Stimulated activated naive CD8-positive, alpha-beta T cell treated with anti-CD3 and anti-CD28 coated beads, Interleukin-15, amount 100 ng/mL, for 72 hours (primary cell): ENCODE data around the gene ZNF862.
"Not testable (repeated sequence)": the region's sequence is repeated elsewhere in the genome, so short reads cannot be mapped to it uniquely, and the experiment has no call there.

Experiments
- ATAC-seq: fragments of 150-1000 bp; cut with Tn5 transposase; 2 replicates; pipeline ENCODE4 v1.10.0; 2021; ENCODE audit warnings: mild to moderate bottlenecking, moderate library complexity
- DNase-seq, 2 donors: peaks; one replicate each; pipeline ENCODE4 v3.0.0; 2021 to 2022
- H3K27ac Mint-ChIP-seq, 2 donors: one replicate each; pipeline ENCODE4 v1.8.0; 2022; ENCODE audit warnings: mild to moderate bottlenecking in 2 of 2, mixed read lengths in 2 of 2, moderate library complexity in 2 of 2
- H3K27me3 Mint-ChIP-seq: one replicate; pipeline ENCODE4 v1.8.0; 2022; ENCODE audit warnings: mixed read lengths
- H3K4me1 Mint-ChIP-seq: one replicate; pipeline ENCODE4 v1.8.0; 2022; ENCODE audit warnings: mild to moderate bottlenecking, mixed read lengths
- H3K4me3 Mint-ChIP-seq, 2 donors: one replicate each; pipeline ENCODE4 v1.8.0; 2022; ENCODE audit warnings: mild to moderate bottlenecking in 2 of 2, mixed read lengths in 2 of 2, moderate library complexity in 1 of 2
- H3K9me3 Mint-ChIP-seq, 2 donors: one replicate each; pipeline ENCODE4 v1.8.0; 2022; ENCODE audit warnings: mixed read lengths in 2 of 2

ZNF862 gene

DNA sequence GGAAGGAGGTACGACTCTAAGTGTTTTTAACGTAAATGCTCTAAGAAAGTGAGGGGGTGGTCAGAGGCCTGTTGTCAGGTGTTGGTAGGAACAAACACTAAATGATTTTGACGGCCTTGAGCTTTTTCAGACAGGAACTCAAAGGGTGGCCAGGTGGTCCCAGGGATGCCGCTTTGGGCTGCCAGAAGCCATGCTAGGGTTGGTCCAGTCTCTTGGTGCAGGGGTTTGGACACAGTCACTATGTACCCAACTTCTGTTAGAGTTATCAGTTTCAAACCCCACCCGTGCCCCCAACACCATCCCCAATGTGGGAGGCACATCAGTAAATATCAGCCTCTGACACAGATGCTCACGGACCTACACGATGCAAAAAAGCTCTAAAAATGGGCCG lies 44.9 kb downstream of the ZNF862 start:
- H3K9me3 Mint-ChIP-seq, result no peaks in the 10 kb centered on the region
- H3K27ac Mint-ChIP-seq, result no peak overlapping the region
- no peaks in the 10 kb centered on the region for H3K27me3 Mint-ChIP-seq

DNA sequence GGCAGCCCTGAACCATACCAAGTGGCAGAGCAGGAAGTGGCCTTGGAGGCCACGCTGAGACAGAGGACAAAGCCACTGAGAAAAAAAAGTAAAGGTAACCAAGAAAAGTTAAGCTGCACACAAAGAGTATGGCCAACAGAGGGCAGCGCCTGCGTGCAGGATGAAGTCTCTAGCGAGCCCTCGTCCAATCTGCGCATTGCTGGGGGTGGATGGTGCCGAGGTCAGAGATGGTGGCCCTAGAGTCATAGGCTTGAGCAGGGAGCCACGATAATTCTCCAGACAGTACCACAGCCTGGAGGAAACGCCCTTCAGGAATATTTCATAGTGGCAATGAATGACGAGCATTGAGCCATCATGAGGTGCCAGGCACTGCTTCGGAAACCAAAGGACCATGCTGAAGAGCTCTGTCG lies 45.3 kb downstream of the ZNF862 start:
- ATAC-seq (peak; percentile 87), DNase-seq (peak; percentile 57 to 68)
- Mint-ChIP-seq H3K4me1 (peaks cover 28% of the 10 kb centered on the region), H3K4me3 (no peak overlapping the region), H3K27me3 (no peaks in the 10 kb centered on the region), H3K9me3 (no peaks in the 10 kb centered on the region), H3K27ac (no peak overlapping the region)

More for the DNA sequence above, 44.9 kb downstream of the ZNF862 start:
- Mint-ChIP-seq H3K4me3 (no peak overlapping the region), H3K4me1 (peaks cover 32% of the 10 kb centered on the region)
- DNase-seq (no peak), ATAC-seq (peak; percentile 10)

DNA sequence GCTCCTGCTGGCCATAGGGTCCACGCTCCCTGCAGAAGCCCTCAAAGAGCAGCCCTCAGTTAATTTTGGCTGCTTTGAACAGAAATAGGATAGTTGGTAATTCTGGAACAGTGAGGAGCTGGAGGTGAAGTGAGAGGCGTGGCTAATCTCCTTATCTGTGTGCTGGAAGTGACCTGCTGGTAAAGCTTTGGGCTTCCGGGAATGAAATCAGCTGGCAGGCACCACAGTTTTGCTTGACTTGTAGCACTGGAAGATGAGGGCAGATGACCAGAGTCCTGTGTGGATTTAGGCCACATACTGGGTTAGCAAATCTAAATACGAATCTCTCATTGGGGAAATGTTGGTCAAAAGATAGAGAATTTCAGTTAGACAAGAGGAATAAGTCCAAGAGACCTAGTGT lies 45.8 kb downstream of the ZNF862 start:
- DNase-seq (no peak), ATAC-seq (no peak)
- Mint-ChIP-seq H3K9me3 (no peaks in the 10 kb centered on the region), H3K4me1 (peaks cover 24% of the 10 kb centered on the region), H3K27ac (peak overlapping the region in 1 of 2 donors; percentile 49), H3K27me3 (no peaks in the 10 kb centered on the region), H3K4me3 (no peak overlapping the region)

DNA sequence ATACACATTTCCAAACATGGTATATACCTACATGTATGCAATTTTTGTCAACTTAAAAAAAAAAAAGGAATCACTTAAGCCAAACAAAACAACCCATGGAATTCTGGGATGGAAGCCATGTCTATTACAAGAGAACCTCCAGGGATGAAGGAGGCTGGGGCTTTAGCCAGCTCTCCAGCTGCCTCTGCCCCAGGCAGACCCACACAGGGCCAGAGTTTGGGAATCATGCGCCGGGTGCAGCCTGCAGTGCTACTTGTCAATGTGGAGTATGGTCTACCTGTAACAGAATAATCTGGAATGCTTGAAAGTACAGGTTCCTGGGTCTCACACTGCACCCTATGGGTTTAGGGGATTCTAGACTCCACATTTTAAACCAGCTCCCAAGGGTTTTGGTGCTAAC lies 46.4 kb downstream of the ZNF862 start:
- no peak overlapping the region for H3K4me3 Mint-ChIP-seq
- no peak for DNase-seq
- no peak for ATAC-seq
- peaks cover 21% of the 10 kb centered on the region for H3K4me1 Mint-ChIP-seq
- H3K27ac Mint-ChIP-seq, result no peak overlapping the region
- no peaks in the 10 kb centered on the region for H3K27me3 Mint-ChIP-seq
- no peaks in the 10 kb centered on the region for H3K9me3 Mint-ChIP-seq

DNA sequence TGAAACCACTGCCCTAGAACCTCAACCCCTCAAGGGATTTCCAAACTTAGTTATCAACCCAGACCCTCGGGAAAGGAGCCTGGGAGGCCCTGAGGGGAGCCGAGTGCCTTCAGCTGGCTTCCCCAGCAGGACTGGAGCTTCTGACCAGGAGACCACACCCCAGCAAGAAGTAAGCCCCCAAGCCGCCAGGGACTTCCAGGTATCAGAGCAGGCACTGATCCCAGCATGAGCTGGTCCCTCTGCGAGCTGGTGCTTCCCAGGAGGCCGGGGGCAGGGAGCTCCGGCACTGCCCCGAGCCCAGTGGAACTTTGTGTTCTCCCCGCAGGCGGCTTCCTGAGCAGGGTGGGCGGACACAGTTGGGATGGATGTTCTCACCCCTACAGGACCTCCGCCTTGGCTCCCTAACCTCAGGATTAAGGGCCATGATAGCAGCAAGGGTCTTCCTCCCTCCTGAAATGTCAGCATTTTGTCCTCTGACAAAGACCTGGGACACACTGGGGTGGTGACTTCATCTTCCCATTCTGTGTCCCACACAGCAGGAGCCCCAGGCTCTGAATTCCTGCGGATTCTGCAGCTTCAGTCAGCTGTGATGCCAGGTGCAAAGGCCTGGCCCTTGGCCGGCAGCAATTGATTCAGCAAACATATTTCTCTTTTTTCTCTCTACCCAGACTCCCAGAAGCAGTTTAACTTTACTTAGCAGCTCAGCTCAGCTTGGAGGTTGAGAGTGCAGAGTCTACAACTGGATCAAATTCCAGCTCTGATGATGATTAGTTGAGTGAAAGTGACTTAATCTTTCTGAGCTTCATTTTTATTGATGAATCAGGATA lies 47.2 kb downstream of the ZNF862 start:
- Mint-ChIP-seq H3K4me3 (no peak overlapping the region), H3K27me3 (no peaks in the 10 kb centered on the region), H3K27ac (no peak overlapping the region), H3K9me3 (no peaks in the 10 kb centered on the region), H3K4me1 (peaks cover 20% of the 10 kb centered on the region)
- ATAC-seq (no peak), DNase-seq (no peak)

DNA sequence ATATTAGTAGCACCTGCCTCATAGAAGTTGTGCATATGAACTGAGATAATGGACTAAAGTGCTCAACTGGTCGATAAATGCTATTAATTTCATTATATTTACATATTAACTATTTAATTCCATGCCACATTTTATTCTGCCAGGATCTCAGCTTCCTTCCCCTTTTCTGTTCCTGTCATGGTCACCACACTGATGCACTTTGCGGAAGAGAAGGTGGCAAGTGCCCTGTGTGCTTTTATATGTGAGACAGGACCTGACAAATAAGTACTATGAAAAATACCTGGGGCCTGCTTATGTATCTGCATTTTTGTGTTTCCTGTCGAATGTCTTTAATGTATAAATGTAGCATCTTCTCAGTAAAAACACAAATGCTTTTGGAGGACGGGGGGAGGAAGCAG lies 47.8 kb downstream of the ZNF862 start:
- Mint-ChIP-seq H3K4me3 (no peak overlapping the region), H3K27me3 (no peaks in the 10 kb centered on the region), H3K9me3 (no peaks in the 10 kb centered on the region), H3K27ac (no peak overlapping the region), H3K4me1 (peaks cover 20% of the 10 kb centered on the region)
- DNase-seq (no peak), ATAC-seq (no peak)

DNA sequence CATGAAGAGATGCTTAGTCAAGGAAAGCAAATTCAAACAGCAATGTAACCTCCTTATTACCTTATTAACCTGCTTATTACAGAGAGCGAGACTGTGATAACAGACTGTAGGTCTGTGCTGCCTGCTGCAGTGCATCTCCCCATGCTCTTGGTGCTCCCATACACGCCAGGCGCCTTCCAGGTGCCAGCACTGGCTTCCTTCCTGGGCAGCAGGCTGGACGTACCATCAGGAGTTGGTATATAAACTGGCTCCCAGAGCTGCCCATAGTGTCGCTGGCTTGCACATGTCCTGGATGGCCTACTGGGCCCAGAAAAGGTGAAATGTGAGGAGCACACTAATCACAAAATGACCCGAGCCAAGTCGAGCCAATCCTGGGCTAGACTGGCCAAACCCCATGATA lies 49.1 kb downstream of the ZNF862 start:
- Mint-ChIP-seq H3K4me1 (peaks cover 18% of the 10 kb centered on the region), H3K9me3 (no peaks in the 10 kb centered on the region), H3K27me3 (no peaks in the 10 kb centered on the region), H3K4me3 (no peak overlapping the region), H3K27ac (no peak overlapping the region)
- DNase-seq (no peak), ATAC-seq (no peak)

DNA sequence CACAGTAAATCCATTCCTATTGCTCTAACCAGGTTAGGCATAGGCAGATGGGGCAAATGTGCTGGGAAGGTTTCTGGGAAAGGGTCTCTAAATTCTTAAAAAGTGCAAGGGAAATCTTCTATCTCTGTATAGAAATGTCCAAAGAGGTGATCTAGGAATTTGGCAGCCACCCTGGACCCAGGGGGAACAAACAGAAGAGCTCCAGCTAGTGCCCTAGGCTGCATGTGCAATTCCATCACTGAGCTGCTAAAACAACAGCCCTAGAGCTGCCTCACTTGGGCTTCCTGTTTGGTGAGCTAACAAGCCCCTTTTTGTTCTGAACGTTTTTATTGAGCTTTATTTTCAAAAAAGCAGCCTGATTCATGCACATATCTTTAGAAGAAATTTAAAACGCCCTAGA lies 52.5 kb downstream of the ZNF862 start:
- H3K4me1 Mint-ChIP-seq, H3K4me3 Mint-ChIP-seq, H3K27me3 Mint-ChIP-seq, H3K9me3 Mint-ChIP-seq, ATAC-seq, H3K27ac Mint-ChIP-seq, DNase-seq: not testable (repeated sequence)

DNA sequence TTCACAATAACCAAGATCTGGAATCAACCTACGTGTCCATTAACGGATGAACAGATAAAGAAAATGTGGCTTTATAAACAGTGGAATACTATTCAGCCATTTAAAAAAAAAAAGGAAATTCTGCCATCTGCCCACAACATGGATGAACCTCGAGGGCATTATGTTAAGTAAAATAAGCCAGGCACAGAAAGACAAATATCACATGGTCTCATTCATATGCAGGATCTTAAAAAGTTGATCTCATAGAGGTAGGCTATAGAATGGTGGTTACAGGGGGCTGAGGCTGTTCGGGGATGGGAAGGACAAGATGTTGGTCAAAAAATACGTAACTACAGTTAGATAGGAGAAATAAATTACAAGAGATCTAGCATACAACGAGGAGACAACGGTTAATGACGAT lies 56.8 kb downstream of the ZNF862 start:
- H3K4me1 Mint-ChIP-seq, H3K27me3 Mint-ChIP-seq, H3K9me3 Mint-ChIP-seq, H3K27ac Mint-ChIP-seq, DNase-seq, ATAC-seq, H3K4me3 Mint-ChIP-seq: not testable (repeated sequence)

DNA sequence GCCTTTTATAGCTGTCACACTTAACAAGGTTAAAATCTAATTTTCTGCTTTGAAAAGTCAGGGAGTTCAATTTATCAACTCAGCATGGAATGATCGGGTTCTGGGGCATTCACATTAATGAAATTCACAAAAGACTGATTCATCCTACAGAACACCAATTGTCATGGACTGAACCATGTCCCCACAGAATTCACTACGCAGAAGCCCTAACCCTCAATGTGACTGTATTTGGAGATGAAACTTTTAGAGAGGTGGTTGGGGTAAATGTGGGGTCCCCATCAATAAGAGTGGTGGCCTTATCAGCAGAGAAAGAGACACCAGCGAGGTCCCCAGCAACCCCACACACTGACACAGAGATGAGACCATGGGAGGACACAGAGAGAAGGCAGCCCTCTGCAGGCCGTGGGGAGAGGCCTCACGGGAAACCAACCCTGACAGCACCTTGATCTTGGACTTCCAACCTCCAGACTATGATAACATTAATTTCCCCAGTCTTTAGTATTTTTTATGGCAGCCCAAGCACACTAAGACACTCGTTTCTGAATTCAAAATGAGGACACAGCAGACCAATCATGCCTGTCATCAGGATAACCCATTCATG lies 69.7 kb downstream of the ZNF862 start:
- H3K4me3 Mint-ChIP-seq, H3K9me3 Mint-ChIP-seq, H3K27me3 Mint-ChIP-seq, H3K4me1 Mint-ChIP-seq, DNase-seq, ATAC-seq, H3K27ac Mint-ChIP-seq: not testable (repeated sequence)

DNA sequence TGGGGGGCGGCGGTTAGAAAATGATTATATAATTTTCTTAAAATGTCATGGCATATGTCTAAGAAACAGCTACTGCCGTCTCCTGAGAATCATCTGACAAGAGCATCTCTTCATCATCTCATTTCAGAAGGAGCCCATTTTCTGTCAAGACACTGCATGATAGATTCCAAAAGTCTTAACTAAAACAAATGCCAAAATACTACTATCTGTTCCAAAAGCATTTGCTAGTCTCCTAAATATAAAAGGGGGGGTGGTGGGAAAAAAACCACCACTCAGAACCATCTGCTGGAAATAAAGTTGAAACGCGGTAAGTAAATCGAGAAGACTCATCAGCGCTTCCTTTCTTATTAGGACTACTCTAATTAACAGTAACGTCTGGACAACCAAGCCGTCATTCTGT lies 72.0 kb downstream of the ZNF862 start:
- ATAC-seq, H3K4me3 Mint-ChIP-seq, H3K27ac Mint-ChIP-seq, DNase-seq, H3K9me3 Mint-ChIP-seq, H3K27me3 Mint-ChIP-seq, H3K4me1 Mint-ChIP-seq: not testable (repeated sequence)

DNA sequence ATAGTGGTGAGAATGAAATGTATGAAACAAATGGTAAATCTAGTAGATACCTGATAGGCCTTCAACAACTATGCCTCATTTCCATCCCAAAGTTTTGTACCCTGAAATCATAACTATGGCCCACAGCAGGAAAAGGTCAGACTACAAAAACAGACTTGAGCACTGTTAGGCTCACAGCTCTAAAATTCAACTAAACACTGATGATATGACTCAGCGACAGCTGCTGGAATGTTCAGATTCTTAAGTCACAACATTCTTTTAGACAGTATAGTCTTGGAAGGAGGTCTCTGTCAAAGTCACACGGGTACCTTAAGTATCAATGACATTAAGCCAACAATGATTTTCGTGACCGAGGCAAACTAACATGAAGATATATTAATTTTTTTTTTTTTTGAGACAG lies 74.0 kb downstream of the ZNF862 start:
- not testable (repeated sequence) for DNase-seq, ATAC-seq, H3K9me3 Mint-ChIP-seq, H3K27me3 Mint-ChIP-seq, H3K4me3 Mint-ChIP-seq, H3K27ac Mint-ChIP-seq, H3K4me1 Mint-ChIP-seq
